ENCODE results near the gene TPSD1. TPM values are rescaled to one million over a fixed set of nuclear protein-coding genes. Genes with fewer than 3 reads are reported as not detected.

TPSD1 gene
- total and polyA plus RNA-seq, 2 experiments from 2014 or later = not detected

- Histone ChIP-seq H3K4me2 (ENCODE audit: unreplicated experiment) (no peak overlapping the region), H3K27me3 (replicated peaks; ENCODE audit: insufficient read depth) (no peaks in the 10 kb centered on the region), H4K20me1 (ENCODE audit: insufficient read depth) (no peaks in the 10 kb centered on the region), H3K4me3 (no peak overlapping the region), H3K4me1 (ENCODE audit: insufficient read depth) (no peaks in the 10 kb centered on the region), H3F3A (ENCODE audit: insufficient read depth) (no peaks in the 10 kb centered on the region), H2AFZ (no peak overlapping the region), H3K9me2 (ENCODE audit: insufficient read depth) (no peaks in the 10 kb centered on the region), H3K9me3 (ENCODE audit: low read depth) (no peaks in the 10 kb centered on the region), H3K79me2 (ENCODE audit: insufficient read depth) (no peaks in the 10 kb centered on the region), H3K27ac (no peak overlapping the region), H3K36me3 (ENCODE audit: low read depth) (no peaks in the 10 kb centered on the region), H3K9ac (no peak overlapping the region)
- TF ChIP-seq EZH2 (IDR thresholded peaks at IDR 0.05; ENCODE audit: insufficient read depth, poor library complexity, severe bottlenecking) (no peak), EZH2phosphoT487 (IDR thresholded peaks at IDR 0.05; ENCODE audit: insufficient read depth, low read depth) (no peak)
- in situ Hi-C loops (cut with MboI) = no loop called here
- DNase-seq = no peak
- WGBS, 2 experiments (ENCODE audit: low coverage in 1 of 2, low lambda C conversion rate in 2 of 2, missing lambda C conversion rate in 2 of 2) = 51 to 52% methylated on average over 5 to 8 of the region's 8 CpGs
These were observed 42.6 kb upstream of the TPSD1 start for GRCh38 chr16:1213231-1213630.

DNA sequence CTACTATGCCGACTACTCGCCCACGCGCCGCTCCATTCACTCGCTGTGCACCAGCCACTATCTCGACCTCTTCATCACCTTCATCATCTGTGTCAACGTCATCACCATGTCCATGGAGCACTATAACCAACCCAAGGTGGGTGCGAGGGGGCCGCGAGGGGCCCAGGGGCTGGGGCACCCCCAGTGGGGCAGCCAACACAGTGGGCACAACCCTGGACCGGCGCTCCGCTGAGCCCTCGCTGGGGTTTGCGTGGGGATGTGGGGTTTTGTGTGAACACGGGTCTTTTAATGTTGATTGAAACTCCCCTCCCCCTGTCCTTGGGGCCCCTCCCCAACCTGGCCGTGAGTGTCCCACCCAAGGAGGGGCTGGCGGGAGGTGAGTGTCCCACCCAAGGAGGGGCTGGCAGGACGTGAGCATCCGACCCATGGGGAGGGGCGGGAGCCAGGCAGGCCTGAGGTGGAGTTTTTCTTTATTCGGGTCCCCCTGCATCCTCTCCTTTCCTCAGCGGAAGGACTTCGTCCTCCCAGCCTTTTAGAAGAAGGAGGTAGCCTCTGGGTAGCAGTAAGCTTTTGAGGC, 42.0 kb upstream of the TPSD1 start:
- TF ChIP-seq EZH2 (IDR thresholded peaks at IDR 0.05; ENCODE audit: insufficient read depth, poor library complexity, severe bottlenecking) = no peak
- no peak for TF ChIP-seq EZH2phosphoT487 (IDR thresholded peaks at IDR 0.05; ENCODE audit: insufficient read depth, low read depth)
- Histone ChIP-seq H3K27me3 (replicated peaks; ENCODE audit: insufficient read depth) (no peaks in the 10 kb centered on the region), H2AFZ (no peak overlapping the region), H3K4me3 (no peak overlapping the region), H3K79me2 (ENCODE audit: insufficient read depth) (no peaks in the 10 kb centered on the region), H3K9me2 (ENCODE audit: insufficient read depth) (no peaks in the 10 kb centered on the region), H3K9ac (no peak overlapping the region), H4K20me1 (ENCODE audit: insufficient read depth) (no peaks in the 10 kb centered on the region), H3K9me3 (ENCODE audit: low read depth) (no peaks in the 10 kb centered on the region), H3K4me2 (ENCODE audit: unreplicated experiment) (no peak overlapping the region), H3K4me1 (ENCODE audit: insufficient read depth) (no peaks in the 10 kb centered on the region), H3F3A (ENCODE audit: insufficient read depth) (no peaks in the 10 kb centered on the region), H3K27ac (no peak overlapping the region), H3K36me3 (ENCODE audit: low read depth) (no peaks in the 10 kb centered on the region)
- no peak for DNase-seq
- WGBS, 2 experiments (ENCODE audit: low coverage in 1 of 2, low lambda C conversion rate in 2 of 2, missing lambda C conversion rate in 2 of 2) = 63 to 66% methylated on average over 12 to 25 of the region's 25 CpGs
- in situ Hi-C loops (cut with MboI) = no loop called here

- no peaks in the 10 kb centered on the region for H3K9me3 ChIP-seq (ENCODE audit: low read depth)
- in situ Hi-C loops (cut with MboI) = no loop called here
- no peaks in the 10 kb centered on the region for H3K9me2 ChIP-seq (ENCODE audit: insufficient read depth)
- no peak overlapping the region for H3K9ac ChIP-seq
- H3K4me3 ChIP-seq = no peak overlapping the region
- H3K36me3 ChIP-seq (ENCODE audit: low read depth) = no peaks in the 10 kb centered on the region
- H3K79me2 ChIP-seq (ENCODE audit: insufficient read depth) = no peaks in the 10 kb centered on the region
- H3K27ac ChIP-seq = no peak overlapping the region
- no peaks in the 10 kb centered on the region for H3F3A ChIP-seq (ENCODE audit: insufficient read depth)
- no peaks in the 10 kb centered on the region for H4K20me1 ChIP-seq (ENCODE audit: insufficient read depth)
- DNase-seq = no peak
- TF ChIP-seq EZH2 (IDR thresholded peaks at IDR 0.05; ENCODE audit: insufficient read depth, poor library complexity, severe bottlenecking) = no peak
- no peak for TF ChIP-seq EZH2phosphoT487 (IDR thresholded peaks at IDR 0.05; ENCODE audit: insufficient read depth, low read depth)
- H3K4me1 ChIP-seq (ENCODE audit: insufficient read depth) = no peaks in the 10 kb centered on the region
- no peaks in the 10 kb centered on the region for H3K27me3 ChIP-seq (replicated peaks; ENCODE audit: insufficient read depth)
- WGBS, 2 experiments (ENCODE audit: low coverage in 1 of 2, low lambda C conversion rate in 2 of 2, missing lambda C conversion rate in 2 of 2) = 75 to 82% methylated on average over 6 to 16 of the region's 16 CpGs
- H3K4me2 ChIP-seq (ENCODE audit: unreplicated experiment) = no peak overlapping the region
- no peak overlapping the region for H2AFZ ChIP-seq
These were observed 41.1 kb upstream of the TPSD1 start for GRCh38 chr16:1214719-1215118.

- no peak for DNase-seq
- Histone ChIP-seq H3K4me1 (ENCODE audit: insufficient read depth) (no peaks in the 10 kb centered on the region), H3F3A (ENCODE audit: insufficient read depth) (no peaks in the 10 kb centered on the region), H3K9me2 (ENCODE audit: insufficient read depth) (no peaks in the 10 kb centered on the region), H3K9ac (no peak overlapping the region), H4K20me1 (ENCODE audit: insufficient read depth) (no peaks in the 10 kb centered on the region), H3K9me3 (ENCODE audit: low read depth) (no peaks in the 10 kb centered on the region), H3K27ac (no peak overlapping the region), H2AFZ (no peak overlapping the region), H3K36me3 (ENCODE audit: low read depth) (no peaks in the 10 kb centered on the region), H3K79me2 (ENCODE audit: insufficient read depth) (no peaks in the 10 kb centered on the region), H3K4me2 (ENCODE audit: unreplicated experiment) (no peak overlapping the region), H3K27me3 (replicated peaks; ENCODE audit: insufficient read depth) (no peaks in the 10 kb centered on the region), H3K4me3 (no peak overlapping the region)
- WGBS, 2 experiments (ENCODE audit: low coverage in 1 of 2, low lambda C conversion rate in 2 of 2, missing lambda C conversion rate in 2 of 2) = 69 to 76% methylated on average over 23 to 32 of the region's 32 CpGs
- TF ChIP-seq EZH2 (IDR thresholded peaks at IDR 0.05; ENCODE audit: insufficient read depth, poor library complexity, severe bottlenecking) (no peak), EZH2phosphoT487 (IDR thresholded peaks at IDR 0.05; ENCODE audit: insufficient read depth, low read depth) (no peak)
- in situ Hi-C loops (cut with MboI) = no loop called here
These were observed 40.1 kb upstream of the TPSD1 start for GRCh38 chr16:1215574-1216295.
